ENCODE data around the gene SPRR1B. TPM values are rescaled to one million over a fixed set of nuclear protein-coding genes. Genes with fewer than 3 reads are reported as not detected.

The SPRR1B gene
- total RNA-seq, 1 experiment from 2014 or later, result 0.66 TPM

DNA sequence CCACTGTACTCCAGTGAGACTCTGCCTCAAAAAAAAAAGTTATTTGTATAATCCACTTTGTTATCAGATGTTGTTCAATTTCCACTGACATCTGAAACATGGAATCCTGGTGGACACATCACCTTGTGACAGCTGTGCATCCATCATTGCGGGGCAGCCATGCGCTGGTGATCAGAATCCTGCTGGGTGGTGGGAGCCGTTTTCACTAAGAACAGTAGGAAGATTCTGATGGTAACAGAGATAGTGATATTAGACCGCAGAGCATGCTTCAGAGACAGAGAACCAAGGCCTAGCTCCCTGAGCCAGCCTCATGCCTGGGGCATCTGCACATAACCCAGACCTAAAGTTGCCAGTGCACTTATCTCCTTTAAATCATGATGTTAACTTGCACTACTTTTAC is 32.5 kb upstream of the SPRR1B start:
- no peak overlapping the region for H3K4me3 ChIP-seq (replicated peaks in 1 of 2; ENCODE audit: low read depth in 1 of 2, low read length in 2 of 2)
- no TSS peak for BruUV-seq (replicated peaks)
- no peak overlapping the region for H3K9ac ChIP-seq (ENCODE audit: low read length)
- ChIA-PET CTCF (no interaction called here), POLR2A (no interaction called here), RAD21 (ENCODE audit: low non-redundant PET in 1 of 2, low total read pairs in 2 of 2, uncharacterized antibody in 2 of 2, unreplicated experiment in 2 of 2) (no interaction called here)
- DNase-seq (ENCODE audit: low read depth, low spot score) (no peak), ATAC-seq (no peak)
- intact Hi-C loops (cut with micrococcal nuclease), result no loop called here
- no peaks in the 10 kb centered on the region for H3K36me3 ChIP-seq (ENCODE audit: control insufficient read depth in 1 of 2, insufficient read depth in 2 of 2, low read length in 2 of 2)
- H3K4me2 ChIP-seq (ENCODE audit: low read length), result no peak overlapping the region
- no peaks in the 10 kb centered on the region for H3K9me2 ChIP-seq (ENCODE audit: insufficient read depth)
- TF ChIP-seq, protein P1, sequence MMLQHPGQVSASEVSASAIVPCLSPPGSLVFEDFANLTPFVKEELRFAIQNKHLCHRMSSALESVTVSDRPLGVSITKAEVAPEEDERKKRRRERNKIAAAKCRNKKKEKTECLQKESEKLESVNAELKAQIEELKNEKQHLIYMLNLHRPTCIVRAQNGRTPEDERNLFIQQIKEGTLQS (IDR thresholded peaks at IDR 0.05), result no peak
- TF ChIP-seq TCF7L2 (IDR thresholded peaks at IDR 0.05; ENCODE audit: borderline replicate concordance, extremely low read depth, insufficient read depth, insufficient read length) (no peak), POLR2AphosphoS5 (IDR thresholded peaks at IDR 0.05; ENCODE audit: low read depth, low read length) (no peak), JUND (IDR thresholded peaks at IDR 0.05) (no peak), CBX3 (IDR thresholded peaks at IDR 0.05; ENCODE audit: low read depth) (no peak), ELF1 (IDR thresholded peaks at IDR 0.05; ENCODE audit: borderline replicate concordance, low read depth) (no peak), RAD21 (IDR thresholded peaks at IDR 0.05; ENCODE audit: low read depth) (no peak), EZH2phosphoT487 (IDR thresholded peaks at IDR 0.05; ENCODE audit: borderline replicate concordance) (no peak), ZFX (IDR thresholded peaks at IDR 0.05) (no peak), YY1 (IDR thresholded peaks at IDR 0.05; ENCODE audit: extremely low read depth, insufficient replicate concordance, low read depth, low read length) (no peak), SP1 (IDR thresholded peaks at IDR 0.05; ENCODE audit: low read depth) (no peak), ZNF274 (IDR thresholded peaks at IDR 0.05; ENCODE audit: low read depth, low read length) (no peak)
- TF ChIP-seq, protein P2, sequence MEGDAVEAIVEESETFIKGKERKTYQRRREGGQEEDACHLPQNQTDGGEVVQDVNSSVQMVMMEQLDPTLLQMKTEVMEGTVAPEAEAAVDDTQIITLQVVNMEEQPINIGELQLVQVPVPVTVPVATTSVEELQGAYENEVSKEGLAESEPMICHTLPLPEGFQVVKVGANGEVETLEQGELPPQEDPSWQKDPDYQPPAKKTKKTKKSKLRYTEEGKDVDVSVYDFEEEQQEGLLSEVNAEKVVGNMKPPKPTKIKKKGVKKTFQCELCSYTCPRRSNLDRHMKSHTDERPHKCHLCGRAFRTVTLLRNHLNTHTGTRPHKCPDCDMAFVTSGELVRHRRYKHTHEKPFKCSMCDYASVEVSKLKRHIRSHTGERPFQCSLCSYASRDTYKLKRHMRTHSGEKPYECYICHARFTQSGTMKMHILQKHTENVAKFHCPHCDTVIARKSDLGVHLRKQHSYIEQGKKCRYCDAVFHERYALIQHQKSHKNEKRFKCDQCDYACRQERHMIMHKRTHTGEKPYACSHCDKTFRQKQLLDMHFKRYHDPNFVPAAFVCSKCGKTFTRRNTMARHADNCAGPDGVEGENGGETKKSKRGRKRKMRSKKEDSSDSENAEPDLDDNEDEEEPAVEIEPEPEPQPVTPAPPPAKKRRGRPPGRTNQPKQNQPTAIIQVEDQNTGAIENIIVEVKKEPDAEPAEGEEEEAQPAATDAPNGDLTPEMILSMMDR (IDR thresholded peaks at IDR 0.05 in 2 of 3, conservative IDR thresholded peaks at IDR 0.05 in 1 of 3; ENCODE audit: borderline replicate concordance in 1 of 3, insufficient read depth in 1 of 3, low read depth in 2 of 3, low read length in 2 of 3), result no peak
- H3K27ac ChIP-seq (ENCODE audit: low read depth, low read length), result no peak overlapping the region
- no peaks in the 10 kb centered on the region for H3K79me2 ChIP-seq (ENCODE audit: insufficient read depth, low read length)
- peaks cover 0 to 10% of the 10 kb centered on the region in 2 experiments; a peak in 1 of 4 replicates for H3K4me1 ChIP-seq (ENCODE audit: control insufficient read depth in 1 of 2, insufficient read depth in 2 of 2, low read length in 2 of 2)
- H3K9me3 ChIP-seq (ENCODE audit: control insufficient read depth in 1 of 2, insufficient read depth in 1 of 2, low read depth in 1 of 2, low read length in 2 of 2), result no peaks in the 10 kb centered on the region
- no peak overlapping the region for H2AFZ ChIP-seq (ENCODE audit: low read depth, low read length, poor library complexity, severe bottlenecking)
- H4K20me1 ChIP-seq (ENCODE audit: insufficient read depth), result no peaks in the 10 kb centered on the region
- peaks cover 23% of the 10 kb centered on the region; the same call in 1 of the 2 replicates for H3K27me3 ChIP-seq (ENCODE audit: insufficient read depth, low read length)

All from HCT116 (cell line).